Measurements from ENCODE around the gene ERN1.

ERN1 gene

DNA sequence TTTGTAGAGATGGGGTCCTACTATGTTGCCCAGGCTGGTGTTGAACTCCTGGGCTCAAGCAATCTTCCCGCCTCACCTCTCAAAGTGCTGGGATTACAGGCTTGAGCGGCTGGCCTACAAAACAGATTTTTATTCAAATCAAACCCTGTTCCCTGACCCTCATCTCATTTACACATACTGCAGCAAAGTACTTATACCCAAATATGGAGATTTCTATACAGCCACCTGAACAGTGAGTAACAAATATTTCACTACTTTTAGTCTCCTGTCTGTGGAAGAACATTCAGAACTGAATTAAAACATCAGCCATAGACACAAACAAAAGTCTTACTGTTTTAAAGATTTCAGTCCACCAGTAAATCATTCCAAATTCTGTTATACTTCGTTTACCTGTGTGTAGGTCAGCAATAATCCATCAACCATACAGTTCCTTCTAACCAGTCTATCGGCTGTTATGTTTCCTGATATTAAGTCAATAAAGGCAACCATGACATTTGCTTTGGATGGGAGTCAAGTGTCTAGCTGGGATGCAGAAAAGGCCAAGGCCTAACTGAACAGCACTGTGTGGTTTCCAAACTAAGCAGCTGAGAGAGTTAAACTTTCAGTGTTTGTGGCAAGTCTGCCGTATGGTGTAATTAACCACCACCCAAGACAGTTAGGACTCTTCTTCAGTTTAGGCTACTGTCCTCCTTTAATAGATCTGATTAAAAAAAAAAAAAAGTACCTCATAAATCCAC, 22.3 kb downstream of the ERN1 start:
- no peak for DNase-seq

DNA sequence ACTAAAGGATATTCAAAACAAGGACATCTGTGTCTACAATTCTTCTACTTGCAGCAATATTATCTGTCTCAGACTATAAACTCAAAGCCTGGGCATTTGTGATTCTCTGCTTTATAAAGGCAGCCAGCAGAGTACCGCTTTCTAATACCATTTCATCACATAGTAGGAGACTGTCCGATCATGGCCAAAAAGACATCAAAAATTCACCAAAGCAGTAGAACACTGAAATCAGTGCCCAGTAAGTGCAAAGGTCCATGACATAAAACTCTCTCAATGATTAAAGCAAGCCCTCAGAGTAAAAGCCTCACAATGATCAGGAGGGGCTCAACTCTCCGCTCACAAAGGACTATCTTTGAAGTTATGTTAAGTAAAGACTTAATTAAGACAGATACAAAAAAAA, 23.0 kb downstream of the ERN1 start:
- DNase-seq: no peak

DNA sequence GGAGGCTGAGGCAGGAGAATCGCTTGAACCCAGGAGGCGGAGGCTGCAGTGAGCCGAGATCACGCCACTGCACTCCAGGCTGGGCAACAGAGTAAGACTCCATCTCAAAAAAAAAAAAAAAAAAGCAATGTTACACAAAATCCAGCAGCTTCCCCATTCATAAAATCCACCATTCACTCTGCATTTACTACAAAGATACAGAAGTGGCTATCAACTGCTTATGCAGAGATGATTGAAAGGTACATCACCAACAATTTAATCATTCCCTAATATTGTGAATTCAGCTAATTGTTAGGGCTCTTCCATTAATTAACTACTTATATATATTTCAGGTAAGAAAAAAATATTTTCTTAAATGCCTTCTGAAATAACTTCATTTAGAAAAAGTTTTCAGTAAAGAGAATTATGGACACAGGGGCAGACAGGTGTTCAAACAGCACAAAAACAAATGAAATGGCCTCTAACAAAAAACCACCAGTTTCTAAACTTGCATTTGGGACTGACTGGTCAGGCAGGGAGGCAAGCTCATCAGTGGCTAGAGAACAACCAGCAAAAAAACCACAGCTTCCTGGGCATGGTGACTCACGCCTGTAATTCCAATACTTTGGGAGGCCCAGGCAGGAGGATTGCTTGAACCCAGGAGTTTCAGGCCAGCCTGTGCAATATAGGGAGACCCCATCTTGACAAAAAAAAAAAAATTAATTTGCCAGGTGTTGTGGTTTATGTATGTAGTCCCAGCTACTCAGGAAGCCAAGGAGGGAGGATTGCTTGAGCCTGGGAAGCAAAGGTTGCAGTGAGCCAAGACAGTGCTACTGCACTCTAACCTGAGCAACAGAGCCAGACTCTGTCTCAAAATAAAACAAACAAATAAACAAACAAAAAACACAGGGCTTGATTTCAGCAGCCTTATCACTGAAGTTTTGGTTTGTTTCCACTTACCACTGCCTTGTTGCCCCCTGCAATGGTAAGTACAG, 26.3 kb downstream of the ERN1 start:
- no peak for DNase-seq

DNA sequence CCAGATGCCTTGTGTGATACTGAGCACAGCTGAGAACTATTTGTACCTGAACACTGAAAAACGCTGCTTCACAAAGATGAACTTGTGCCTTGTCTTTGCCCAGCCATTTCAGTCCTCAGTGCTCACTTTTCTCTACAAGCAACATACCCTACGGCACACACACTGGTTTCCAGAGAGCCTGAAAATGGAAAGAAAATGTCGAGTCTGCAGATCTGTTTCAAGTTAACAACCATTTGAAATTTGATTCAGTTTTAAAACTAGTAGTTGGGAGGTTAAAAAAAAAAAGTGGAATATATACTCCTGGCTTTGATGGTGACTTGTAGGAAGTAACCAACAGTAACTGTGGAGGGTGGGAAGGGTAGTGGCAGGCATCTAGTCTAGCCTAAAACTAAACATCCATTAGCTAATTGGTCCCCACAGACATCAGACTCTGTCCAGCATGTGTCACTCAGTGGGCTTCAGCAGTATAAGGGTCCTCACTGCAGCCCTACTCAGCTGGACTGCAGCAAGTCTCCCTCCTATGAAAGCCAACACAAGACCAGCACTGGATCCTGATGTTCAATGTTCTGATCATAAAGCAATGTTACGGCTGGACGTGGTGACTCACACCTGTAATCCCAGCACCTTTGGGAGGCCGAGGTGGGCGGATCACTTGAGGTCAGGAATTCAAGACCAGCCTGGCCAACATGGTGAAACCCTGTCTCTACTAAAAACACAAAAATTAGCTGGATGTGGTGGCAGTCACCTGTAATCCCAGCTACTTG, 27.1 kb downstream of the ERN1 start:
- no peak for DNase-seq

DNA sequence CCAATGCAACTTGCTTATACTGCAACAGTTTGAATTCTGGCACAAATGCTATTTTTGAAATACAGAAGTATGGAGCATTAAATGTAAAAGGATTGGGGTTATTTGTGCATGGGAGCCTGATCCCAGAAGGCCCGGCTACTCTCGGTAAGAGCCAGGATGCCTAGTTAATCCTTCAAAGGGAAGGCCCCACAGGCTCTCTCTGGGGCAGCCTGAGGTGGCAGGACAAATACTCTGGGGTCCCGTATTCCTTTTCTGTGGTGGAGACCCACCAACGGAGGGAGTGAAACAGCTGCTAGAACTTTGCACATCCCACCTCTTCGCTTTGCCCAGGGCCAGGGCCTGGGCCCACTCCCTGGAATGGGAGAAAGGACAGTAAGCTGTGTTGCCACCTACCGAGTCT, 30.4 kb downstream of the ERN1 start:
- no peak for DNase-seq

DNA sequence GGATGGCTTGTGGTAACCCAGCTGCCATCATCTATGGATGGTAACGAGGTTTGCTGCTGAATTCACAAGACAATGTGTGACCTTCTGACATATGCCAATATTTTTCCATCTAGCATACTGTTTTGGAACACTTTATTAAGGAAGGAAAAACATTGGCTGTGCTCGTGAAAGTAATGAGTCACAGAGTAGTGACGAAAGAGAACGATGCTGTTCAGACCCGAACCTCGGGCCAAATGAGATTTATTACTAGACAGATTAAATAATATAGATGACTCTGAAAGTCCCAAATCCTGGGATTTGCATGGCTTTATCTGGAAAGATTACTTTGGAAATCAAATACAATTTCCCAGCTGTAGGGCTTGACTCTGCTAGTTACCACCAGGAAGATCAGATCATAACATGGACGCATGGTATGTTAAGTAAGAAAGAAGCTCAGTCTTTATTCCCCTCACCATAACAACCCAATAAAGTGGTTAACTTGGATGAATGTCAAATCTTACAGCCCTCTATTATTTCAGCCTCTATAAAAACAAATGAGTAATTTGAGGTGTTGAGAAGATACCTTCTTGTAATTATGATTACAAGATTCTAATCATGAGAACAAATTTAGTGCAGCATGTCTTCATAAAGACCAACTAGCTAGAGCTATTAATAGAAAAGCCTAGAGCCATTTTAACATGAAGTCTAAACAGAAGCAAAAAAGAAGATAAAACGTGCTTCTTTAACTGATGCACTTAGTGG, 32.6 kb downstream of the ERN1 start:
- DNase-seq: no peak

DNA sequence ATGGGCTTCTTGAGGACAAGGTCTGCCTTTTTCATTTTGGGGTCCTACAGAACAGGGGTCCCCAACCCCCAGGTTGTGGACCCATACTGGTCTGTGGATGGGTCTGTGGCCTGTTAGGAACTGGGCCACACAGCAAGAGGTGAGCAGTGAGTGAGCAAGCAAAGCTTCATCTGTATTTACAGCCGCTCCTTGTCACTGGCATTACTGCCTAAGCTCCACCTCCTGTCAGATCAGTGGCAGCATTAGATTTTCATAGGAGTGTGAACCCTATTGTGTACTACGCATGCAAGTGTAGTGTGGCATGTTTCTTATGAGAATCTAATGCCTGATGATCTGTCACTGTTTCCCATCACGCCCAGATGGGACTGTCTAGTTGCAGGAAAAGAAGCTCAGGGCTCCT, 33.9 kb downstream of the ERN1 start:
- no peak for DNase-seq

DNA sequence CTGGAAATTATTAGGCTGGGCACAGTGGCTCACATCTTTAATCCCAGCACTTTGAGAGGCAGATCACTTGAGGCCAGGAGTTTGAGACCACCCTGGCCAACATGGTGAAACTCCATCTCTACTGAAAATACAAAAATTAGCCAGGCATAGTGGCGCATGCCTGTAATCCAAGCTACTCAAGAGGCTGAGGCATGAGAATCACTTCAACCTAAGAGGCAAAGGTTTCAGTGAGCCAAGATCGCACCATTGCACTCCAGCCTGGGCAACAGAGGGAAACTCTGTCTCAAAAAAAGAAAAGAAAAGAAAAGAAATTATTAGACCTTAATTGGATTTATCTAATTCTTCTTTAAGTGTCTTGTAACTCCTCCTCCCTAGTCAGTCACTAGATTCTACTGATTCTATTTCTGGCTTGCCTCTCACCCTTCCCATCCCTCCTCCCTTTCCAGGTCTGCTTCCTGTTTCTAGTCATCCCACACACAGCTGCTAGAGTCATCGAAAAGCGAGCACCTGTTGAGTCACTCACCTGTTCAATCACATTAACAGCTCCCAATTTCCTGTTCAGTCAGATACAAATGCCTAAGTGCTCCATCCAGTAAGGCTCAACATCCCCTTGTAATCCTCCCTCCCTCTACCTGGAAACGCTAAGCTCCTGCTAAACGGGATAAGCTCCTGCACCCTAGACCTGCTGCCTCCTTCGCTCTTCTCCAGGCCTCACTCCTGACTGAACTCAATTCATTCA, 34.6 kb downstream of the ERN1 start:
- DNase-seq: no peak

DNA sequence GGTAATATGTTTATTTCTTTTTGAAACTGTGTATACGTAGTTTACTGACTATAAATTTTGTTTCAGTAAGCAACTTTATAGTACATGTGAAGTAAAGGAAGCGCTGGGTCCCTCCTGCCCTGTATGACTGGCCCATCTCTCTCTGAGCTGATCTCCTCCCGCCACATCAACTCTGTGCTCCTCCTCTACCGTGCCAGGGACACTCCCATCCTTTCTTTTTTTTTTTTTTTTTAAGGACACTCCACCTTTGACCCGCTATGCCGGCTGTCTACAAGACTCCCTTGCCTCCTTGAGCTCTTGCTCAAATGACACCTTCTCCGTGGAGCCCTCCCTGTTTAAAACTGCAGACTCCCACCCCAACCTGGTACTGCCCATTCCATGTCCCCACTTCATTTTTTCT, 35.5 kb downstream of the ERN1 start:
- no peak for DNase-seq

DNA sequence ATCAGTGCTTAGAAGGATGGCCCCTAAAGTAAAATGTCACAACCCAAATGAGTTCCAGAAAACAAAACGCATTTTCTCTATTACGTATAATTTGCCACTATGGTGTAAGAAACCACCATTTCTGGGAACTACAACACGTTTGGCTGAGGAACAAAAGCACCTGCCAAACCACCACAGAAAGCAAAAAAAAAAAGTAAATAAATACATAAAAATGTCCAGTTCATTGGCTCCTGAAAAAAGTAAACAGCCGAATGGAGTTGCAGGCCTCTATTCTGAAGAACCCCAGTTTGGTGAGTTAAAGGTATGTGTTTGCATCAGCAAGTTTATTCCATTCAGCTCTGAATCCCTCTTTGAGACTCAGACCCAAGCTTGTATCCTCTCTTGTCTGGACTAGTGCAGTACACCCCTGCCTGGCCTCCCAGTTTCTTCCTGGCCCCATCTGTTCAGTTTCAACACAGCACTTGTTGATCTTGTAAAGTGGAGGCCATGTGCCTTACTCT, 36.9 kb downstream of the ERN1 start:
- no peak for DNase-seq

DNA sequence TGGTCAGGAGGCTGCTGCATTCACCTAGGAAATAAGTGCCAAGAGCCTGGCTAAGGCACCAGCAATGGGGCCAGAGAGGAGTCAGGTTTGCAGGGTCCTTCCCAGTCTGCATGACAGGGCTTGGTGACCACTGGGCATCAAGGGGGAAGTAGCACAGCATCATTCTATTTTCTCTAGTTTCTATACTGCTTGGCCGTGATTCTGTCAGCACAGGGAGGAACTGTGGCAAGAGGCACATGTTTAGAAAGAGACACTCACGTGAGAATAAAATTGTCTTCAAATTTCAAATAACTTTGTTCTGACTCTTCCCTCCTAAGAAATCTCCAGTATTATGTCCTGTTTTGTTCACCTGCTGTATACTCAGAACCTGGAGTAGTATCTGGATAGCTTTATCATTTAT, 37.8 kb downstream of the ERN1 start:
- DNase-seq: no peak

DNA sequence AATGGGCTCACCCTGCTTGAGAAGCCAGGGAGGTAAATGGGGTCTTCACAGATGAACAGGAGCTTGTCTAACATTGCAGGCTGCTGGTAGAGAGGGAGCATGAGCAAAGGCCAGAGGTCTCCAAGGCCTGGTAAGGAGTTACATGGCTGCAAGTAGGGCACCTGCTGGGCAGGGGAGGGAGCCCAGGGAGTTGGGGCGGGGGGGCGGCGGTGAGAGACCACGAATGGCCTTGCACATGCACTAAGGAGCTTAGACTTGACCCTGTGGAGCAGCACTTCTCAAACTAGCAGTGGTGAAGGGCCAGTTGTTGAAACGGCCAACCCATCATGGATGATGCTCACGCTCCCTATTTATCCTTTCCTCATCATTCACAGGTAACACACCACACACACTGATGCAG, 38.4 kb downstream of the ERN1 start:
- no peak for DNase-seq

DNA sequence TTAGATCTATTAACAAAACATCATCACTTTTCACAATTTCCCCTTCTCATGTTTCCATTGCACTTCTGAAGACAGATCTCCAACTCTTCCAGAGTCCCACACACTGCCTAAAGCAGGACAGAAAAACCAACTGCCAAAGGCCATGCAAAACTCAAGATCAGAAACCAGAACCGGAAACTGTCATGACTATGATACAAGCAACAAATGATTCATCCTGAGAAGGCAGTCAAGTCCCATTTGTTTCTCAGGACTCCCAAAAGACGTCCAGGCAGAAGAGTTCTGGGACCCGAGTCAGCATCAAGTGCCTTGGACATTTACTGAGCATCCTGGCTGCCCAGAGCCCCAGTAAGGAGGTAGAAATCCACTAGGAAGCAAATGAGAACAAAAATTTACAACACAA, 38.8 kb downstream of the ERN1 start:
- no peak for DNase-seq

DNA sequence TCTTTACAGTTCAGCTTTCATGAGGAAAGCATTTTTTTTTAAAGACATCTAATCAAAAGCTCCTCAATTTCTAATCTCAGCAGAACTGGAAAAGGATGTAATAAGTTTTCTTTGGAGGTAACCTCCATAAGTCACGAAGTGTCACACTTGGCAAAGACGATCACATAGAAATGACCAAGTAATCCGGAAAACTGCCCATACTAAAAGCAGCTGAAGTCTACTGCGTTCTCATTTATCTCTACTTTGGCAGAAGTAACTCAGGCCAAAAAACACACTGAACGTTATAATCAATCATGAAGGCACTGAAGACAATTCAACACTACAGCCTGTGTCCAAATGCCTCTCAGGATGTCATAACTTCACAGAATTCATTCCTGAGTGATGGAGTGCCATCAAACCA, 39.8 kb downstream of the ERN1 start:
- no peak for DNase-seq

DNA sequence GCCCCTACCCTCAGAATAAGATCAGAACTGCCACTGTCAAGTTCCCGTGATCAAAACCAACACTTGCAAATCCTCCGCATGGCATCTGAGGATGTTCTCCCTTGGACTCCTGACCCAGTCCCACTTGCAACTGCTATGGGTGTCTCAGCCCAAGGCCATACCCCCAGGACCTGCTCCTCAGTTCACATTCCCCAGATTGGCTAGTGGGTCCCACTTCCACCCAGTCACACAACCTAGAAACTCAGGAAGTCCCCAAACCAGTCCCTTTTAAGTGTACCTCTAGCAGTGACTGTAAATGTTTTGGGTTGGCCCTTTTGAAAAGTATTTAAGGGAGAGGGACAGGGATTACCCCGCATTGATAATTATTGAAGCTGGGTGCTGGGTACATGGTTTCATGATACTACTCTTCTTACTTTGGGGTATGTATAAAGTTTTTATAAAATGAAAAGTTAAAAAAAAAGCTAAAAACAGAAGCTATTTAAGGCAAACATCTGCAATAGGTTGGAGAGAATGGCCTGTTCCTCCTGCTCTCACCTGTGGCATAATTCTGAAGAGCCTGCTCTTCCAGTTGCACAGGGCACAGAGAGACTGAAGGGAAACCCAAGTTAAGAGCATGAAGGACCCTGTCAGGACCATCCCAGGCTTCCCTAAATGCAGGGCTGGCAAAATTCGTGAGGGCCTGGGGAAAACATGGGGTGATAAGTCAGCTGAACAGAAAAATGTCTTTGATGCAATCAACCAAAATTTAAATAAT, 42.5 kb downstream of the ERN1 start:
- no peak for DNase-seq

DNA sequence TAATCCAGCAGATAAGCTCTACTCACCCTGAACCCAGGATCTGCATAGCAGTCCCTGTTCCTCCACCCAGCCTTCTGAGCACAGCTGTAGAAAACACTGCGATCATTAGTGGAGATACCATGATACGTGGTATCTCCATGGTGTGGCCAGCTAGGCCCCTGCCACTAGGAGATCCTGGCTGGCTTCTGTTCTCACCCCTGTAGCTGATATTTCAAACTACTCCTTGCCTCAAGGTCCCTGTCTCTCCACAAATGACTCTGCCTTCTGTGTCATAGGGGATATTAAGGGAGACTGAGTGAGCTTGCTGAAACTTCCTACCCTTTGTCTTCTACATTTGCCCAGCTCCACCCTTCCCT, 44.3 kb downstream of the ERN1 start:
- no peak for DNase-seq

DNA sequence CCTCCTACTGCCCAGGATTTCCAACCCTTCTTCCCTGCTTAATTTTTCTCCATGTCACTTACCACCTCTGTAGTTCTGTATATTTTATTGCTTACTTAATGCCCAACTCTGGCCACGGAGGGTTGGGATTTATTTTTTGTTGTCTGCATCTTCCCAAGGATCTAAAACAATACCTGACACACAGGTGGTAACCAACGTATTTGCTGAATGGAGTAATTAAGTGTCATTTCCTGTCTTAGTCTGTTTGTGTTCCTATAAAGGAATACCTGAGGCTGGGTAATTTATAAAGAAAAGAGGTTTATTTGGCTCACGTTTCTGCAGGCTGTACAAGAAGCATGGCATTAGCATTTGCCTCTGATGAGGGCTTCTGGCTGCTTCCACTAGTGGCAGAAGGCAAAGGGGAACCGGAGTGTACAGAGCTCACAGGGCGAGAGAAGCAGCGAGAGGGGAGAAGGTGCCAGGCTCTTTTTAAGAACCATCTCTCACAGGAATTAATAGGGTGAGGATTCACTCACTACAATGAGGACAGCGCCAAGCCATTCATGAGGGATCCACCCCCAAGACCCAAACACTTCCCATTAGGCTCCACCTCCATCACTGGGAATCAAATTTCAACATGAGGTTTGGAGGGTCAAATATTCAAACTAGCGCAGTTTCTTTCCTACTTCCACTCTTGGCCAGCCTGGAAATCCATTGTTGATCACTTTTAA, 44.8 kb downstream of the ERN1 start:
- no peak for DNase-seq

DNA sequence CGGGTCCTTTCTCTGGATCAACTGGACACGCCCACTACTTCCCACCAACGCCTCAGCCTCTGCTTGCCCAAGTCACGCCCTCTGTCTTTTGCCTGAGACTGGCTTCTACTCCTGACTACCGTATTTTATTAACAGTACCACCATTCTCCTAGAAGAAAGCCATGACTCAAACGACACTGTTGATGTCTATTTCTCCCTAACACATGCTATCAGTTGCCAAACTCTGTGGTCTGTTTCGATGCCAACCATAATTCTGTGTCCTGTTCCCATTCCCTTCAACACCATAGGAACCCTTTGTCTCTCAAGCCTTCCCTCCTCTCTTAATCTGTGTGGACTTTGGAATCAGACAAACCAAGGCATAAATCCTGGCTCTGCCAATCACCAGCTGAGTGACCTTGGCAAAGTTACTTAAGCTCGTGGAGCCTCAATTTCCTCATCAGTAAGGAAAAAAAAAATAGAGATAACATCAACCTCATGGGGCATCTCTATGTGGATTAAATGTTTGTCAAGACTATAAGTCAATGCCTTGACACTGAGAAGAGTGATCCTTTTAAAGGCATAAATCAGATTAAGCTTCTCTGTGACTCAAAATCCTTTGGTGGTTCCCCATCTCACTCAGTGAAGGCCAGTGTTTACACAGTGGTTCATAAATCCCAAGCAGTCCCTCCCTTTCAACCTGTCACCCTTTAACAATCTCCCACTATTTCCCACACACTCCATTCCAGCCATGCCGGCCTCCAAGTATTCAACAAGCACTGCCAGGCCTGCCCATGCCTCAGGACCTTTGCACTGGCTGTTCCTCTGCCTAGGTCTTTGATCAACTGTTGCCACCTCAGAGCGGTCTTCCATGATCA, 45.6 kb downstream of the ERN1 start:
- no peak for DNase-seq

DNA sequence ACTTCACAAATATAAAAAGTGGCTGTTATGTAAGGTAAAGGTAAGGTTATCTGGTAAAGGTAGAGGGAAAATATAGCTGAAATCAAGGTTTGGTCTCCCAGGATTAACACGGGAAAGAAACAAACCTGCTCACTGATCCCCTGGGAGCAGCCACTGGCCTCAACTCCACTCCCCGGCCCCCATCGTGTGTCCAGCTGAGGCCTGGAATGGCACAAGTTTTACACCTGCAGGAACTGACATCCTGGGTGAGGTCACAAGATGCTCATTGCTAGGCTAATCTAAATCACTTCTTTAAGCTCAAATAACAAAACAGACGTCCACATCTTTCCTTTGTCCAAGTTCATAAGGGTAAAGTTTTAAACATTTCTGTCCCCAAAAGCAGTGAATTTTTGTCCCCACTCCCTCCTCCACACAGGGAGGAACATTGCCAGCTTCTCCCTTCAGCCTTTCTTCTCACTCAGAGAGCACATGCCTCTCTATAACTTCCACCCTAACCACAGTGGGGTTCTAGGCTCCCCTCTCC, 46.3 kb downstream of the ERN1 start:
- DNase-seq: no peak
